Dermis microvascular lymphatic vessel endothelial cell (primary cell): ENCODE results near the gene ADAMTS6. TPM values are rescaled to one million over a fixed set of nuclear protein-coding genes. Genes with fewer than 3 reads are reported as not detected.

Experiments used
- DNase-seq, 2 donors: peaks; one replicate each; pipeline versions ENCODE4 v3.0.0 to v3.0.0-alpha.2; 2010; ENCODE audit warnings: low read depth in 2 of 2
- total RNA-seq: library from RNA; depleted of rRNA; stranded (reverse); fragments of >200 nt; gene quantifications from 2 replicates; pipeline ENCODE4 v1.2.1, GENCODE V29; 2014

ADAMTS6 gene
- total RNA-seq, 1 donor from 2014 or later: 40.7 TPM

DNA sequence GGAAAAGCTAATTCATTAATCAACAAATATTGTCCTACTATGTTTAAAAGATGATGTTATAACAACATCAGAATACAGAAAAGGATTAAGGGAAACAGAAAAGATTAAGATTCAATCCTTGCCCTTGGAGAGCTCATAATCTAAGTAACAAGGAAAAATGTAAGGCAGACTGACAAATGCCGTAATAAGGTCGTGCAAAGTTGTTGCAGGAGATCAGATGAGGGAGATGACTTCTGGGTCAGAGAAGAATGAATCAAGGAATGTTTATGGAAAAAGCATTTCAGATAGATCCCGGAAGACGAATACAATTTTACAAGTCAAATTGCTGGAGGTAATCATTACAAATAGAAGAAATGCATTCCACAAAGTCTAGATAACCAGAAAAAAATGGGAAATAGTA lies 6.4 kb downstream of the ADAMTS6 start:
- peak in 1 of 2 donors; percentile 57 for DNase-seq

DNA sequence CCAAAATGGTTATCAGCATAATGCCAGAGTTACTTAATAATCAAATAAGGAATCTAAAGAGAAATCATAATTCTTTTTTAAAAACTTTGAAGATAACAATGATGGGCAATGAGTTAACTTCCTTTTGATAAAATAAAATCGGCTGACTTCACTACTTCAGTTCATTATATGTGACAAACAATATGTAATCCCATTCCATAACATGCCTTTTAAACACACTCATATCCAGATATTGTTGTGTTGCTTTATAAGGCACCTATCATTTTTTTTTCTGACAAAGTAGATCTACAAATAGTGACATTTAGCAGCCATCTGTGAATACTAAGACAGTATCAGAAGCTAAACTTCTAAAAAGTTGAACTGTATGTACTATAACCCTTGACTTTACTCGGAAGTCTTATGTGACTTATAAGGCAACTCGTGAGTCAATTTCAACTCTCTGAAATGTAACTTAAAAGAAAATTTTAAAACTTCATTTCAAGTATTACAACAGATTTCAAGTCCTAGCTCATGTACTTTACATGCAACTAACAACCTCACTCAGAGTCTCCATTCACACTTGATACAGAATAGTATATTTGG lies 7.5 kb downstream of the ADAMTS6 start:
- DNase-seq: peak in 1 of 2 donors; percentile 81

- no peak for DNase-seq
Measured at GRCh38 chr5:65468633-65469032, 13.1 kb downstream of the ADAMTS6 start.

DNA sequence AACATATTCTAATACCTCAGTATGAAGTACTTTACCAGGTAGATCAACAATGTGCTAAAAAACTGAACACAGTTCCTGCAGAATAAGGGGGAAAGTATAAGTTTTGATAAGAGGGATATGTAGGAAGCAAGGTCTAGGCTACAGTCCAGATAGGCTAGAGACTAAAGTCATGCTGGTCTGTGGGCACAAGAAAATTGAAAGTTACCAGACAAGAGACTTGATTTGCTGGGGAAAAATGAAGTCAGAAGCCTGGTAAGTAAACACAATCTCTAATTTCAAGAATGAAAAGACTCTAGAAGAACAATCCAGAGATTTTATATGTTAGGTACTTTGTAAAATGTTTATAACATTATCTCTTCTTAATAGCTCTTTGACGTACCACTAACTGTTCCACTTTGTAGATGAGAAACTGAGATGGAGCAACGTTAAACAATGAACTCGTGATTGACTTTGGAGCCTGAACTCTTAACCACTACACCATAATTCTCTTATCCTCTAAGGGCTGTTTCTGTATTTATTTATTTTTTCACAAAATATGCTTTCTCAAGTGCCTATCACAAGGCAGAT lies 19.5 kb downstream of the ADAMTS6 start:
- DNase-seq: no peak

DNA sequence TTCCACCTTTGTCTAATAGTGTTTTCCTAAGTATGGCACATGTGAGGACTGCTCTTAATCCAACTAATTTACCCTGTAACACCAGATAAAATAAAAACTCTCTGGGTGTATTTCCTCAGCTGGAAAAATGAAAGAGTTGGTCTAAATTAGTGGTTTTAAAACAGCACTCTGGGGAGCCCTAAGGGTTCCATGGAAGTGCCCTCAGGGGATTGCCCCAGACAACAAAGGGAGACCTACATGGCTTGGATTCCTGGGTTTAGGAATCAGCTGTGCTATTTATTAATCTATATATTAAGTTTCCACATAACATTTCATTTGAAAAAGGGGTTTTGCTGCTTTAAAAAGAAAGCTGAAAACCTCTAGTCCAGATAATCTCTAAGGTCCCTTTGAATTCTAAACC lies 20.2 kb downstream of the ADAMTS6 start:
- no peak for DNase-seq

- no peak for DNase-seq
Measured at GRCh38 chr5:65459995-65460394, 21.7 kb downstream of the ADAMTS6 start.

DNA sequence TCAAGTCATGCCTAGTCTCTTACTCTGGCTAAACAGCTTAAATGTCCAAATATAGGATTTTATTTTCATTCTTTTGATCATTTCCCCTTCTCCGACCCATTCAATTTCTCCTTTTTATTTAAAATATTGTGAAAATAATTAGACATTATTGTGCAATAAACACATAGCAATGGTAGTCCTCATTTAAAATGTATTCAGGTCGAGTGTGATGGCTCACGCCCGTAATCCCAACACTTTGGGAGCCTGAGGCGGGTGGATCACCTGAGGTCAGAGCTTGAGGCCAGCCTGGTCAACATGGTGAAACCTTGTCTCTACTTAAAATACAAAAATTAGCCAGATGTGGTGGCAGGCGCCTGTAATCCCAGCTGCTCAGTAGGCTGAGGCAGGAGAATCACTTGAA lies 26.7 kb downstream of the ADAMTS6 start:
- no peak for DNase-seq

- no peak for DNase-seq
Measured at GRCh38 chr5:65451436-65451835, 30.3 kb downstream of the ADAMTS6 start.

DNA sequence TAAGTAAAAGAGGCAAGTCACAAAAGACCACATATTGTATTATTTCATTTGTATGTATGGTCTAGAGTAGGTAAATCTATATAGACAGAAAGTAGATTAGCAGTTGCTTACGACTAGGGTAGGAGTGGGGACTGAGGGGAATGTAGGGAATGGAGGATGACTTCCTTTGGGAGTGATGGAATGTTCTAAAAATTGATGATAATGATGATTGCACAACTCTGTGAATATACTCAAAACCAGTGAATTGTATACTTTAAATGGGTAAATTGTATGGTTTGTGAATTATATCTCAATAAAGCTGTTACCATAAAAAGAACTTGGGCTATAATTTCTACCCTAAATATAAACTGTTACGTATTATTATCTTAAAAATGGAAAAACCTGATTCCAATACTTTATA lies 35.0 kb downstream of the ADAMTS6 start:
- DNase-seq: no peak

- DNase-seq: no peak
Measured at GRCh38 chr5:65441800-65442199, 39.9 kb downstream of the ADAMTS6 start.

DNA sequence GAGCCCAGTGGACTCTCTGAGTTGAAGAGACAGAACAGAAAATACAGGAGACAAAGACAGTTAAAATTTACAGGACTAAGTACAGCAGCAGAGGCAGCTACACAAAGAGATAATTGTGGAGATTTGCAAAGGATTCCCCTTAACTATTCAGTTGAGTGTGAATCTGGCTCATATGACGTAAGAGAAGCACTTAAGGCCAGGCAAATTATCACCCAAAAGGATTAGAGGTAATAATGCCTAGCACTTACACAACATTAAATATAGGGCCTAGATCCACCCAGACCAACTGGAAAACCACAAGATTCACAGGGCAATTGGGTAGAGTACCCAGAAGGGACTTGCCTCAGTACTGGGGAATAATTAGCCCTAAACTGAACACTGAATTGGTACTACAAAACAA lies 41.3 kb downstream of the ADAMTS6 start:
- no peak for DNase-seq

- no peak for DNase-seq
Measured at GRCh38 chr5:65434122-65434521, 47.6 kb downstream of the ADAMTS6 start.

DNA sequence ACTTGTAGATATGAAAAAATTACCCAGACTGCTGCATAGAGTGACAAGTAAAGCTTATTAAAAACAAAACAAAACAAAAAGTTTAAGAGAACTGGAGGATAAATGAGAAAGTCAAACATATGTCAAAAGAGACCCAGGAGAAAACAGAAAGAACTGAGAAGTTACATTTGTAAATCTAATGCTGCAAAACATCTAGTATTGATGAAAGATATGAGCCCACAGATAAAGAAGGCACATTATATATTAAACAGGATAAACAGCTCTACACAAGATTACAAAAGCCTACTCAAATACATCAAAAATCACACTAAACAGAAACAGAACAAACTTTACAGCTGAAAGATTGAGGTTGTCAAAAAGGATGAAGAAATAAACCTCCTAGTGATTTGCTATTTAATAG lies 55.1 kb downstream of the ADAMTS6 start:
- no peak for DNase-seq

GRCh38 chr5:65423623-65424022 lies 58.1 kb downstream of the ADAMTS6 start:
- no peak for DNase-seq

DNA sequence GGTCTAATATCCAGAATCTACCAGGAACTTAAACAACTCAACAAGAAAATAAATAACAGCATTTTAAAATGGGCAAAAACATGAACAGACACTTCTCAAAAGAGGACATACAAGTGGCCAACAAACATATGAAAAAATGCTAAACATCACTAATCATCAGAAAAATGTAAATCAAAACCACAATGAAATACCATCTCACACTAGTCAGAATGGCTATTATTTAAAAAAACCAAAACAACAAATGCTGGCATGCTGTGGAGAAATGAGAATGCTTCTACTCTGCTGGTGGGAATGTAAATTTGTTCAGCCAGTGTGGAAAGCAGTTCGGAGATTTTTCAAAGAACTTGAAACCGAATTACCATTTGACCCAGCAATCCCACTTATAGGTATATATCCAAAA lies 63.1 kb downstream of the ADAMTS6 start:
- DNase-seq: no peak

DNA sequence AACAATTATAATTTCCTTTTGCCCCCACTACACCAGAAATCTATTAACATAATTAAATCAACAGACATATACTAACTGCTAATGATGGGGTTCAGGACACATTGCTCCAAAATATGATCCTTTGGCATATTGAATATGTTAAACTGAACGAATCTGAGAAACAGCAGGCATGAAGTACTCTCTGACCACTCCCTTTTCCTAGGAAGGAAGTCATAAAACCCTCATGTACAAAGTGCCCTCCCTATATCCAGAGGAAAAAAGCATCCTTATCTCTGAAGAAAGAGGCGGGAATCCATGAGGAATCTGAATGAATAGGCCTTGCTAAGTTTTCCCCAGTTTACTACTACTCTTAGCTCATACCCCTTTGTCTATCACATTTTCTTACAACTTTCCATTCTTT lies 67.9 kb downstream of the ADAMTS6 start:
- DNase-seq: peak in 1 of 2 donors; percentile 2

DNA sequence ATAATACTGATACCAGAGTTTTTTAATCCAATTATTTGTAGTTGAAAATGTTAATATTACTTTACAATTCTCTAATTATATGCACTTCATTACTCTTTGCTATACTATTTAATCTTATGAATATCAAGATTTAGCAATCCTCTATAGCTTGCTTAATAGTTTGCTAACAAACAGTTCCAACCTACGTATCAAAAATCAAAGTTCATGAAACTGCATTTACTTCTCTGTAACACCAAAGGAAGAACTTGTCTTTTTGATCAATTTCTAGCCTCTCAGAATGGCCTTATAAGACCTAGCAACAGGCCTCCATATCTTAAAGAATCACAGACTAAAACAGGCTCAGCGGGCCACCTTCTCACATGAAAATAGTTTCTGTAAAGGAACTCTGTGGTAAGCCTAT lies 68.9 kb downstream of the ADAMTS6 start:
- DNase-seq: no peak

- no peak for DNase-seq
Measured at GRCh38 chr5:65411356-65411755, 70.4 kb downstream of the ADAMTS6 start.

- DNase-seq: peak; percentile 76 to 81
Measured at GRCh38 chr5:65395526-65396155, 86.1 kb downstream of the ADAMTS6 start.

DNA sequence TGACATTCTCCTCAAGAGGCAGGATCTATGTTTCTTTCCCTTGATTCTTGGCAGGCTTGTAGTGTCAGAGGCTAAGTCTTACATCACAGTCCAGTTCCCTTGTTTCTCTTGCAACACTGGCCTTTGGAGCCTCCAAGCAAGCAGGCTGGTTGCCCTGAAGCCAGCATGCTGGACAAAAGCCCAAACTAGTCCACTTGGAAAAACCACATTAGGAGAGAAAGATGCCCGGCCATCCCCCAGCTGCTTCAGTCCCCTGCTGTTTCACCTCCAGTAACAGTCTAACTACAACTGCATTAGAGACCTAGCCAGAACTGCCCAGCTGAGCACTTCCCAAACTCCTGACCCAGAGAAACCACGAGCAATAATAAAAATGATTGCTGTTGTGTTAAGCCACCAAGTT lies 87.6 kb downstream of the ADAMTS6 start:
- no peak for DNase-seq

GRCh38 chr5:65391591-65391990 lies 90.1 kb downstream of the ADAMTS6 start:
- DNase-seq: no peak

GRCh38 chr5:65390208-65390607 lies 91.5 kb downstream of the ADAMTS6 start:
- no peak for DNase-seq

DNA sequence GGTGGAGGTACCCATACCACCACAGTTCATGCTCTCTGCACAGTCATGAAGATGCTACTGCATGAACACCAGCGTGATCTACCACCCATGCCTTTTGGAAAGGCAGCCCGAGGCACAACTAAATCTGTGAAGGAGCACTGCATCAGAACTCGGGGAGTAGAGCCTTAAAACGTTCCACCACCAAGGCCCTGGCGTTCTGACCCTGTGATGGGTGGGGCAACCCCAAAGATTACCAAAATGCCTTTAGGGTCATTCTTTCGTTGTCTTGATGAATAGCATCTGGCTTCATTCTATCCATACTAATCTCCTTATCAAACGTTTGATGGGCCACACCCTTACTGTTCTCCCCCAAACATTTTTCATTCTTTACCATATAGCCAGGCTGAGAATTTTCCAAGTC lies 97.9 kb downstream of the ADAMTS6 start:
- DNase-seq: no peak
